Stimulated activated CD8-positive, alpha-beta memory T cell treated with anti-CD3 and anti-CD28 coated beads, Interleukin-7, amount 100 ng/mL, for 24 hours (primary cell): ENCODE results near the gene KRTAP10-8.
"Not testable (repeated sequence)": the region's sequence is repeated elsewhere in the genome, so short reads cannot be mapped to it uniquely, and the experiment has no call there.

Experiments used
- DNase-seq: peaks from one replicate; pipeline ENCODE4 v3.0.0-alpha.2; 2020; ENCODE audit warnings: low read depth

The KRTAP10-8 gene

DNA sequence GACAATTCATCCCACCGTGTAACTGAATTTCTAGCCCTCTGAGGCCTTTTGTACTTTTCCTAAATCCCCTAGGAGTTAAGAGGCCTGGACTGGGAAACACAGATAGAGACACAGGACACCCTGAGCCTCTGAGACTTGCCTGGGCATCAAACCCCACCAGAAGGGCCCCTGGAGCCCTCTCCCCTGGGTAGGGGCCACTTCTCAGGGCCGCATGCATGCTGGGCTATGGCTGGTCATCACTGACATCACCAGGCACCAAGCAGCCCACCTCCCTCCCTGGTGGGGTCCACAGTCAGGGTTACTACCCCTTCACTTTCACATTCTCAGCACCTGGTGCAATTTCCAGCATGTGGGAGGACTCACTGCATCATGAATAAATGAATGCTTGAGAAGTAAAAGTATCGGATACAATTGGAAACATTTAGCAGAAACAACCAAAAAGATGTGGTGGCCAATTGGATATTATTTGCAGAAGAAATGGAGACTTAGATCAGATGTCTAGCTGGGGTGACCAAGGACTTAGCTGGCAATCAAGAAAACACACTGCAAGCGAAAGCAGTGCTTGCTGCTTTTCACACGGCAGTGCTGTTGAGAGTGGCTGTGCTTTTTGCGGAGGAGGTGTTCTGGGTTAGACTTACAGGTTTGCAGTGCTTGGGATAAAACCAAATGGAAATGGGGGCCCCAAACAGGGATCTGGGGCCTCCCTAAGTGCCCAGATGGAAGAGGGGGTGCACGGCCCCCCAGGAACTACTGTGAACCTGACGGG lies 12.4 kb upstream of the KRTAP10-8 start:
- no peak for DNase-seq

- DNase-seq, result not testable (repeated sequence)
Measured at GRCh38 chr21:44600118-44600978, 11.5 kb upstream of the KRTAP10-8 start, which contains the start of gene KRTAP10-7. Gene KRTAP10-7, plus strand, starts transcription at chr21:44600597. Its CDS starts 25 bp downstream, at chr21:44600622.

DNA sequence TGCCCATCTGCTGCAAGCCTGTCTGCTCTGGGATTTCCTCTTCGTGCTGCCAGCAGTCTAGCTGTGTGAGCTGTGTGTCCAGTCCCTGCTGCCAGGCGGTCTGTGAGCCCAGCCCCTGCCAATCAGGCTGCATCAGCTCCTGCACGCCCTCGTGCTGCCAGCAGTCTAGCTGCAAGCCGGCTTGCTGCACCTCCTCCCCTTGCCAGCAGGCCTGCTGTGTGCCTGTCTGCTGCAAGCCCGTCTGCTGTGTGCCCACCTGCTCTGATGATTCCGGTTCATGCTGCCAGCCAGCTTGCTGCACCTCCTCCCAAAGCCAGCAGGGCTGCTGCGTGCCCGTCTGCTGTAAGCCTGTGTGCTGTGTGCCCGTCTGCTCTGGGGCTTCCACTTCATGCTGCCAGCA lies 10.8 kb upstream of the KRTAP10-8 start:
- not testable (repeated sequence) for DNase-seq

DNA sequence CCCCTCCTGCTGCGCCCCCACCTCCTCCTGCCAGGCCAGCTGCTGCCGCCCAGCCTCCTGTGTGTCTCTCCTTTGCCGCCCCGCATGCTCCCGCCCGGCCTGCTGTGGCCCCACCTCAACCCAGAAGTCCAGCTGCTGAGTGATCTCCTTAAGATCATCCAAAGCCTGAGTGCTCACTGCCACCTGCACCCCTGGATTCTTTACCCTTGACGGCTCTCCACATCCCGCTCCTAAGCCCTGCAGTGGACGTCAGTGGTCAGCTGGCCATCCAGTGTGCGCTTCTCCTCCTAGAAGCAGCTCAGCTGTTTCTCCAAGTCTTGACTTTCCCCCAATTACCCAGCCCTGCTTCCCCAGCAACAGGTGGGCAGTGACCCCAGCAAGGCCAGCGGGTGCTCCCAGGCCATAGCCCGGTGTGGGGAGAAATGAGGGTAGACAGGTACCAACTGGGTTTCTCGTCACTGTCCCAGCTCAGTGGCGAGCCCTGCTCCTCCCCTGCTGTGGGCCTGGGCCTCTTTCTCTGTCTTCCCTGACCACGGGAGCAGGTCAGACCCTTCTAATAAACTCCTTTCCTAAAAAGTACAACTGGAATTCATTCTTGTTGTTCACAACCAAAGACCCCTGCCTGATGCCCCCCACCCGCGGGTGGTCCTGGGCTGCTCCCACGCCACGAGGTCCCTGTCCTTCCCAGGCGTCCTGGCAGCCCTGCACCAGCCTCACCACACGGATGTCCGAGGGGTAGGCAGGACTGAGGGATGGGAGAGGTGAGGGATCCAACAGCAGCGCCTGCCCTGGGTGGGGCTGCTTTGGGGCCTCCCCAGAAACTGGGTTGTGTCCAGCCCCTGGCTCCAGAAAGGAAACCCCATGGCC lies 10.1 kb upstream of the KRTAP10-8 start:
- no peak for DNase-seq

- DNase-seq, result no peak
Measured at GRCh38 chr21:44602463-44602850, 9.4 kb upstream of the KRTAP10-8 start.

DNA sequence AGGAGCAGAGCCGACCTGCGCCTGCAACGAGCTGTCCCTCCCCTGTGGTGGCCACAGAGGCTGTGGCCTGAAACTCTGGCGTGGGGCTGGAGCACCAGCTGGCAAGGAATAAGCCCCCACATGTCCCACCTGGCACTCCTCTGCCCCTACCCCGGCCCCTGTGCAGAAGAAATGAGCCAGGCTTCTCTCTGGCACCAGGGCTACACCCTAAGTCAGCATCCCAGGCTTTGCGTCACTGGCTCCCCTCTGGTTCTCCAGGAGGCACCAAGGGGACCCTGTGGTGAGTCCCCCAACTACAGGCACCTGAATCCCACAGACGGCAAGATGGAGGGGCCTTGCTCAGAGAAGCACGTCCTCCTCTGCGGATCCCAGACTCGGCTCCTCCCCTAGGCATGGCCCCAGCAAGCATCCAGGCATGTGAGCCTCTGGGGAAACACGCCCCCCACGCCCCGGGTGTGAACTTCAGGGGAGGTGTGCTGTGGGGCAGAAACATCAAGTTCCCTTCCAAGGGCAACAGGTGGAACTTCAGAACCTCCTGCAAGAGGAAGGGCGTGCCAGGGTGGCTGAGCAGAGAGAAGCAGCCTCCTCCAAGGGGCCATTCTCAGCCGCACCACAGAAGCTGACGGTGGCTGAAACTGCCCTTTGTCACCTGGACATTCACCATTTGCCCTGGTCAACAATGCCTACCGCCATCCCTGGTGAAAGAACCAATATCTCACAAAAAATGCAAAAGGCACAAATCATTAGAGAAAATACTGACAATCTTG lies 8.6 kb upstream of the KRTAP10-8 start:
- no peak for DNase-seq

DNA sequence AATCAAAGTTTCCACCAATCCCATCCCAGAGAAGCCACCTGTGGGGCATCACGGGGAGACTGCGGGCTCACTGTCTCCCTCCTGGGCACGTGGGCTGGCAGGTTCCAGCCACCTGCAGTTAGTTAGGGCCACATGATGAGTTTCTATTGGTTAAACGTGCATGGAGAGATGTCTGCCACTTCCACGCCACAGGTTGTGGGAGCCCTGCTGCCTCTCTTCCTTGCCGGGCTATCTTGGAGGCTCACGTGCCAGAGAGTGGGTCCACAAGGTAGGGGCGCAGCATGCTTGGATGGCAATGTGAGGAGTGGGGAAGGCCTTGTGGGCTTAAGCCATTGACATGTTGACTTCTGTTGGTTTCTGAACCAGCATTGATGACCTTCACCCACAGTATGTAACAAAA lies 8.0 kb upstream of the KRTAP10-8 start:
- DNase-seq, result no peak

DNA sequence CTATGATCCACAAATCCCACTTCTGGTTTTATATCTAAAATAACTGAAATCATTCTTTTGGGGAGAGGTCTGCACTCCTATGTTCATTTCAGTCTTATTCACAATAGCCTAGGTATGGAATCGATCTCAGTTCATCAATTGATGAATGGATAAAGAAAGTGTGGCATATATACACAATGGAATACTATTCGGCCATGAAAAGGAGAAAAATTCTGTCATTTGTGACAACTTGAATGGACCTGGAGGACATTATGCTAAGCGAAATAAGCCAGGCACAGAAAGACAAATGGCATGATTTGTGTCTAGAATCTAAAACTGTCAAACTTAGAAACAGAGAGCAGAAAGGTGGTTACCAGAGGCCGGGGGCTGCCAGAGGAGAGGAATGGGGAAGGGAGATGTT lies 5.4 kb upstream of the KRTAP10-8 start:
- DNase-seq, result no peak

GRCh38 chr21:44609193-44609592 lies 2.7 kb upstream of the KRTAP10-8 start:
- no peak for DNase-seq

GRCh38 chr21:44610157-44610843 lies 1.6 kb upstream of the KRTAP10-8 start:
- DNase-seq, result not testable (repeated sequence)

GRCh38 chr21:44611551-44611950 lies 328 bp upstream of the KRTAP10-8 start:
- DNase-seq, result no peak

DNA sequence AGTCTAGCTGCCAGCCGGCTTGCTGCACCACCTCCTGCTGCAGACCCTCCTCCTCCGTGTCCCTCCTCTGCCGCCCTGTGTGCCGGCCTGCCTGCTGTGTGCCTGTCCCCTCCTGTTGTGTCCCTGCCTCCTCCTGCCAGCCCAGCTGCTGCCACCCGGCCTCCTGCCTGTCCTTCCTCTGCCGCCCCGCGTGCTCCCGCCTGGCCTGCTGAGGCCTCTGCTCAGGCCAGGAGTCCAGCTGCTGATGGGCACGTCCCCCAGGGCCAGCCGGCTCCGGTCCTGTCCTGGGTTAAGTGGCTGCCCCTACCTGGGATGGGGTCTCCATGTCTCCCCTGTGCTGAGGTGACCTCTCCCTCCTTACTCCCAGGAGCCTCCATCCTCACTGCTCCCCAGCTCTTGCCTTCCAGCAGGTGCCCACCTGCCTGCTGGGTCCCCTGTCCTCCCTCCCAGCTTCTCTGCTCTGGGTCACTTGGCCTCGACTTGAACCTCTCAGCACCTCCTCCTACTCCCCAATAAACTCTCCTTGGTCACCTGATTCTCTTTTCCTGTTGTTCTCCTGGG lies 870 bp downstream of the KRTAP10-8 start:
- DNase-seq, result no peak

- DNase-seq, result no peak
Measured at GRCh38 chr21:44613386-44614155, 1.7 kb downstream of the KRTAP10-8 start.

DNA sequence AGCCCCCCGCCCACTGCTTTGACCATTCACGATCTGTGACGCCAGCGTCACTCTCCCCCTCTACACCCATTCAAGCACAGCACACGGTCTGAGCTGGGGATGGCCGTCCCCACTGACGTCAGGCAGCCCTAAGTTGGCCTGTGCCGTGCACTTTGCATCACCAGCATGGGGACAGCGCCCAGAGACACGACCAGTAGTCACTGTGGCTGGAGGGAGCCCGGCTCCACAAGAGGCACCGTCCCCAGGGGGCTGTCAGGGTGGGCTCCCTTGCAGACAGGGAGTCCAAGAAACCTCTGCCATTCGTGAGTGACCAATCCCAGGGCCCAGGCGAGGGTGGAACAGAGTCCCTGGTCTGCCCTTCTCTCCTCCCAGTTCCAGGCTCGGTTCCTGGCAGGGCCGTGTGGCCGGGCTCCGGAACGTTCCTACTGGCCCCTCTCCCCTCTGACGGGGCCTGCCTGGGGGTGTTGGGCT lies 2.3 kb downstream of the KRTAP10-8 start:
- no peak for DNase-seq

DNA sequence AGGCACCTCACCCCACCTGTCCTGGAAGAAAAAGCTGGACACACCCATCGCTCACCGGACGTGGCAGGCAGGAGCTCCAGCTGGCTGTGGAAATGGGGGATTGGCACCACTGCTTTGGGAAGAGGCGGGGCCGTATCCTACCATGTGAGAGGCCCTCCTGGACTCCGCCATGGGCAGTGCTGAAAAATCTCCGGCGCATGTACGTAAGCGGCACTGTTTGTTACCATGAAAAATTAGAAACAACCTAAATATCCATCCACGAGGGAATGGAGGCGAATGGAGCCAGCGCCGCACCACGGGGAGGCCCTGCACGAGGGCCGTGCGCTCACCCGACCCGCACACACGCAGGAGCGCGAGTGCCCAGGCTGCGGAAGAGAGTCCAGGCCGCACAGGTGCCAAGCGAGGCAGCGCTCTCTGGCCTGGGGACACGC lies 3.1 kb downstream of the KRTAP10-8 start:
- no peak for DNase-seq

GRCh38 chr21:44615466-44615865 lies 3.6 kb downstream of the KRTAP10-8 start:
- no peak for DNase-seq

DNA sequence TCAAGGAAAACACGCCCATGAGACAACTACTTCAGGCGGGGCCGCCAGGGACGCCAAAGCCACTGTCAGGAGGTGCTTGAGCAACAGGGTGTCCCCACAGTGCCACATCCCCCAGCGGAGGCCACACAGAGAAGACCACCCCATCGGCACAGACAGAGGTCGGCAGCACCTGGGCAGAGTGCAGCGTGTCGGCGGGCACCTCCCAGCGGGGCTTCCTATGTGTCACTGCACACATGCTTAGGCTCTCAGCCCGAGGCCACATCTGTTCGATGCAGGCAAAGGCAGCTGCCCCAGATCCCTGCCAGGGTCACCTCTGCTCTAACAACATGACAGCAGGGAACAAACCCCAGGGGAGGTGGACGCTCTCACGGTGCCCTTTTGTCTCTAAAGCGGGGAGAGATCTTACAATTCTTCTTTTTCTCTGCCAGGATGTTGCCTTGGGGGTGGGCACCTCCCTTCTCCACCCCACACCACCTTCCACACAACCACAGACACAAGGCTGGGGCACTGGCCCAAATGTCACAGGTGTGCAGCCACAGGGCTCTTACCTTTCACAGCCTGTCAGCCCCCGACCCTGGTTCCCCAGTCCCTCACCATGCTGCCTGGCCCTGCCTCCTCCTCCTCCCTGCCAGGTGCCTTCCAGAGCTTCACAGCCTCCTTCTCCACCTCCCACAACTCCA lies 4.2 kb downstream of the KRTAP10-8 start:
- DNase-seq, result no peak

GRCh38 chr21:44616591-44616926 lies 4.7 kb downstream of the KRTAP10-8 start:
- DNase-seq, result no peak

DNA sequence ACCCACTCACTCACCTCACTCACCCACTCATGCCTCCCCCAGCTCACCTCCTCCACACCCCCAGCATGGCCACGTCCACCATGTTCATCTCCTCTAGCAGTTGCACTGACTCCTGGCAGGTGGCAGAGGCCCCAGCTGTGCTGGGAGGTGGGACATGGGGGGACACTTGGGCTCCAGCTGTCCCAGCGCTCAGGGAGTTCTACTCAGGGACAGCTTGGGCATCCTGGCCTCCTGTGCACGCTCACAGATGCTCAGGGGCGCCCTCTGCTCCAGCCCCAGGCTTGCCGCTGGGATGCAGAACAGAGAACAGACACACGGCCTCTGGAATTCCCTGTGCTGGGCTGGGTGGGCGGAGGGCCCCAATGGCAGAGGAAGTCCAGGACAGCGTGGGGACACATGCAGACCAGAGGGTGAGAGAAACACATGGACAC lies 5.2 kb downstream of the KRTAP10-8 start:
- no peak for DNase-seq
